Sciatic nerve (tissue), 2 donors: ENCODE results near the gene VSIR. TPM values are rescaled to one million over a fixed set of nuclear protein-coding genes. Genes with fewer than 3 reads are reported as not detected.

Experiments used
- ATAC-seq: fragments of 200-7000 bp; cut with Tn5 transposase; one replicate; pipeline ENCODE4 v1.9.1; 2020; ENCODE audit warnings: mild to moderate bottlenecking, moderate library complexity
- DNase-seq: peaks from one replicate; pipeline ENCODE4 v3.0.0-alpha.2; 2020; ENCODE audit warnings: low spot score
- intact Hi-C: fragments of 100-400 bp; cut with DNase I; formaldehyde crosslinking; loops from one replicate; pipeline ENCODE4 v1.14.2; 2022
- total RNA-seq: library from RNA; stranded (reverse); fragmentation: NEBNext Ultra II Directional; extraction: Animal tissue kit (Norgen Biotek cat#: 25700); gene quantifications from one replicate; pipeline ENCODE4 v1.2.1, GENCODE V29; 2021
- donor health status: DM: no; HTN: no; CAD: no.
- donor health status: DM: no; HTN: no; CAD: no.

Gene VSIR
- 171 TPM for total RNA-seq

DNA sequence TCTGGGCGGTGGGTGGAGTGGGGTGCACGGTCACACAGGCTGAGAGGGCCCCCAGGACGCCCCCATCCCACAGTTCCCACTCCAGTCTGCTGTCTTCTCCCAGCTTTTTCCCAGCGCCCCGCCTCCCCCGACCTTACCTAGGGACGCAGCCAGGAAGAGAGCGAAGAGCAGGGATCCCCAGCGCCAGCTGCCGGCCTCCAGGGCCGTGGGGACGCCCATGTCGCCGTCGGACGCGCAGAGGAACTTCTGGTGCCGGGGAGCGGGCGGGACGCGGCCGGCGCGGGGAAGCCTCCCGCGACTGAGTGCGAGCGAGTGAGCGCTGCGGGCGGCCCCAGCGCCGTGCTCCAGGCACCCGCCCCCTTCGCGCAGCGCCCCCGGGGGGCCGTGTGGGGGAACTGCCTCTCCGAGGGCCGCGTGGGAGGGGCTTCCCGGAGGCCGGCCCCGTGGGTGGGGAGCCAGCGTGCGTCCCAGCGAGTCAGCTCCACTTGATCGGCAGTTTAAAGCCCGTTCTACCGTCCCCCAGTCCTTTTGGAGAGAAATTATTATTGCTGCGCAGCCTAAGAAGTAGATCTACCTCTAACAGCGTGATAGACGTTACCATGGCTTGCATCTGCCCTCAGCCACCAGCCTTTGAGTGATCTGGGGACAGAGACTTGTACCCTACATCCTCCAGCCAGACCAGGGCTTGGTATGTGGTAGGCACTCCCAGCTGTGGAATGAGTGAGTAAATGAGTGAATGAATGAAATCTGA, at the start of gene VSIR:
Gene VSIR, minus strand, starts transcription at position 300 of the 751 bp plus-strand sequence. Its CDS starts 81 bp downstream, at position 219.
- peak; percentile 95 for DNase-seq
- intact Hi-C loops: loop anchor here (5.0 kb wide), 1 partner anchor 56 kb away; the partner anchor contains the start of gene C10orf105
- peak; percentile 83 for ATAC-seq

DNA sequence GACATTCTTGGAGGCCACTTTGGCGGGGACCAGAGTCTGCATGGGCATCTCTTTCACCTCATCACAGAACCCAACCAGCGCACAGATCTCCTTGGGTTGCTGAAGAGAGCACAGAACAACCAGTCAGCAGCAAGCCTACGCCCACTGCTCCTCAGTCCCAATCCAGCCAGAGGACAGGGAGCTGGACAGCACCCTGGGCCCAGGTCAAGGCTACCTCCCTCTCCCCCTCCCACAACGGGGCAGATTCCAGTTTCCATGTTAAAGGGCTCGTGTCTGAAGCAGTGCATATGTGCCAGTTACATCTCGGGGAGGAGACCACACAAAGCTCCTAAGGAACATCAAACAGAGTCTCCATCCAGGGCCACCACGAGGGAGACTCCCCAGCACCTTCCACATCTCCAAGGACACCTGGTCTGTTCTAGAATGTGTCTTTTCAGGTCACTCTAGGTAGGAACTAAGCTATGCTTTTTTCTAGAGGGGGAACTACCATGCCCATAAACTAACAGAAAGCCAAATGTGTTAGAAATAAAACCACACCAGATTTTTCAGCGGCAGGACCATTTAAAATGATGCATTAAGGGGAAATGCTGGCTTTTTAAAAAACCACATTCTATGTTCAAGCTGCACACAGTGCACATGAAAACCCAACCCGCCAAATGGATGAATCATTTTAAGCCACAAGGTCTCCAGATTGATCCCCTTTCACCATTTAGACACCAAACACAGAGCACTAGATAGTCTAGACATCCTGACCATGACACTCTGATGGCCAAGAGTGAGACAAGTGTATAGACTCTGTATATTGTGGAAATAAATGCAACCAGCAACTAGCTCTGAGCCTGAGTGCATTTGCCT, 48.8 kb upstream of the VSIR start:
- no peak for ATAC-seq
- intact Hi-C loops: no loop called here
- no peak for DNase-seq

DNA sequence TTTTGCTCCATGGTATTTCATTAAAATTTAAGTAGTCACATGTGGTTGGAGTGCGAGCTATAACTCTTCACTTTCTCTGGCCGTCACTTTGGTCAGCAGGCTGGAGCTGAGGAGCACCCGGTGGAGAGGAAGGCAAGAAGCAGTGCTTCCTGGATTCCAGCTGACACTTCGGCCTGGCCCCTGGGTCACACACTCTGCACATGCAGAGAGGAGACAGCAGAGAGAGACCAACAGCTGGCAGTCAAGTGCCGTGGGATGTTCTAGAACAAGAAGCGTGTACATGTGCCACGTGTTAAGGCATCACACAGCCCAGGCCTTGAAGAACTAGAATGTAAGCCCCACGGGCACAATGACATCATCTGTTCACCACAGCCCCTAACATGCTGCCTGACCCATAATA, 47.6 kb upstream of the VSIR start:
- DNase-seq: no peak
- no peak for ATAC-seq
- intact Hi-C loops: no loop called here

DNA sequence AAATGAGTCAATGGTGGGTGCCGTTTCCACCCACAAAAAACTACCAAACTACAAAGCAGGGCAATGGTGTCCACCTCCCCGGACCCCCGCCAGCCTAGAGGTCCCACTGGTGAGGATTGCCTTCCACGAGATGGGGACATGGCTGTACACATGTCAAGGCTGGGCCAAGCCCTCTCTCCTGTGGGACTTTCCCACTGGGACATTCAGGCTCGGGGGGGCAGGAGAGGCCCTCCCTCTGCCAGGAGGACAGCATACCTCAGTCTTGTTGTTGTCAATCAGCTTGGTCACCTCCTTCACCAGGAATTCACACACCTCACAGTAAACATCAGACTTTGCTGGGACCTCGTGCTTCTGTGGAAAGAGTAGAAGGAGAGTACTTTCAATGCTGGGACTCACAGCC, 46.7 kb upstream of the VSIR start:
- ATAC-seq (no peak), DNase-seq (no peak)
- intact Hi-C loops: no loop called here

DNA sequence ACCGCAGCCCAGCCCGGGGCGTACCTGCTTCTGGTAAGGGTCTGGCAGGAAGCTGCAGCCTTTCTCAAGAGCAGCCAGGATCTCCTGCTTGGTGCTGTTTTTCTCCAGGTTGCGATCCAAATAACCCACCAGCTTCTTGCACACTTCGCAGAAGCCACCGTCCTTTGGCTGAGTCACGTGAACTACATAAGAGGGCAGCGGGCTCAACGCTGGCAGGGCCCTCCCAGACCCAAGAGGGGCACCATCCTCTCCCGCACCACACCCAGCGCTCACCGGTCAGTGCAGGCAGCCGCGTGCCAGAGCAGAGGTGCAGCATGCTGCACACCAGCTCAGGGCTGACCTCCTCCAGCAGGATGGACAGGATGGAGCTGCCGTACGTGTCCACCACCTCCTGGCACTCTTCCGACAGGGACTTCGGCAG, 46.1 kb upstream of the VSIR start:
- intact Hi-C loops: no loop called here
- ATAC-seq: no peak
- DNase-seq: no peak

DNA sequence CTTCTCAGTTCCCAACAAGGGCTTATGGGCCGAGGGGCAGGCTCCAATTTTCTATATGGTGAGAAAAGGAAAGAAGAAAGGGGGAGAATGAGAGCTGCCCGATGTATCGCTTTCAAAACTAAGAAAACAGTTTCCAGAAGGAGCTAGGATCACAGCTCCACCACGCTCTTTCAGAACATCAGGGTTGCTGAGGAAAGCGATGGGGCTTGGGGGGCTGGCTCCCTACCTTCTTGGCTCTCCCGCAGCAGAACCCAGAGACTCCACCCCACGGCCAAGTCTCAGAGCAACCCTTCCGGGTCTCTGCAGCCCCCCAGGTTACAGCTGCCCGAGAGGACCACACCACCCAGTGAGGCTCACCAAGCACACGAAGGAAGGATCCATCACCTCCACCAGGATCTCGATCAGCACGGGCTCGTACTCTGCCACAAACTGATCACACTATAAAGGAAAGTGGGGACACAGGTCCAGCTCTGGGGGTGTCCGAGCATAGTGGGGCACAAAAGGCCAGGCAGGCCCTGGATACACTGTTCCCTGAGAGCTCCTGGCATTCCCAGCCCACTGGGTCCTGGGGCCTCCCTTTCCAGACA, 45.4 kb upstream of the VSIR start:
- DNase-seq (no peak), ATAC-seq (no peak)
- intact Hi-C loops: no loop called here

DNA sequence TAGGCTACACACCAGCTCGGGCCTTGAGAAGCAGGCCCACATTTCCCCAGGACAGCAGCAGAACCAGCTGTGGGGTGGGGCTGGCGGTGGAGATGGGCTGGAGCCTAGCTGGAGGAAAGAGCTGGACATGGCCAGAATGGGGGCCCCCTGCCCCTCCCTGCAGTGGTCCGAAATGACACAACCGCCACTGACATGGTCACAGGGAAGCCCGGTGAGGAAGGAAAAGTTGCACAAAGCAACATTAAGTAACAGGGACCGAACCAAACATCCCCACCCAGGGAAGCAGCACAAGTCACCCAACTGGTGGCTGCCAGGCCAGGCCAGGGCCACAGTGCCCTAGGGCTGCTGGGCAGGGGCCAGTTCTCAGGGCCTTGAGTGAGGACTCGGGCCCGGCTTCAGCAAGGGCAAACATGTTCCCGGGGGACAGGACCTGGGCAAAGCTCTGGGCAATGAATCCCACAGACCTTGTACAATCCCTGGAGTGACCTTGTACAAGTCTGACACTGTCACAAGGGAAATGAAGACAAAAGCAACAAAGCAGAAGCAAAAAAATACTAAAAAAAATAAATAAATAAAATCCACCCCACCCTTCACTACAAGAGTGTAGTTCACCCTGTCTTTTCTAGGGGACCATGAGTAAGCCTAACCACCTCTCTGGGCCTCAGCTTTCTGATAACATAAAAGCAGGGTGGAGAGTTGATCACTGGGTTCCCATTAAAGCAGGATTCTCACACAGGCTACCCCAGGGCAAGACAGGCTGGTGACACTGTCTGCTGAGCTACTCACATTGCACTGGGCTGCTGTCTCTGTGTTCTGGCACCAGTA, 44.7 kb upstream of the VSIR start:
- ATAC-seq: peak; percentile 63
- intact Hi-C loops: no loop called here
- no peak for DNase-seq

DNA sequence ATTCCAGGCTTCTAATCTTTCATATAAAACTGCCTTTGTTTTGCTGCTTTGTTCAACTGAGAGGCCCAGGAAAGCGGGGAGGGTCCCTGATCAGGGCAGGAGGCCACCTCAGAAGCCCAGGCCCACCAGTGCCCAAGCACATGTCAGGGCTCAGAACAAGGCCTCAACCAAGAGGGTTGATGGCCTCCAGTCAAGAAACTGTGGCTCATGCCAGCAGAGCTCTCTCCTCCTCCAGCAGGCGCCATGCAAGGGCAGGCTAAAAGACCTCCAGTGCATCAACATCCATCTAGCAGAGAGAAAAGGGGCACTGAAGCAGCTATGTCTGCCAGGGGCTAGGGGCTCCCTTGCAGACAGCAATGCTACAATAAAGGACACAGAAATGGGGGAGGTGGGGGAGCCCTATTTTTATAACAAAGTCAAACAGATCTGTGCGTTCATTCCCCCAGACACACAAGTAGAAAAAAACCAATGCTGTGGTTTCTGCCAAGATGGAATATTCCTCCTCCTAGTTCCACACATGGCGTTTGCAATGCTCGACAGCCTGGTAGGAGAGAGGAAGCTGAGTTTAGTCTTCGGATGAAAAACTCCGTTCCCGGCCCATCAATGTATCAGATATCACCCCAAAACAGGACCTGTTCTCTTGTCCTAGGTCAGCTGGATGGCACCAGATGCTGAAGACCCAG, 43.8 kb upstream of the VSIR start:
- intact Hi-C loops: no loop called here
- no peak for DNase-seq
- peak; percentile 2 for ATAC-seq

DNA sequence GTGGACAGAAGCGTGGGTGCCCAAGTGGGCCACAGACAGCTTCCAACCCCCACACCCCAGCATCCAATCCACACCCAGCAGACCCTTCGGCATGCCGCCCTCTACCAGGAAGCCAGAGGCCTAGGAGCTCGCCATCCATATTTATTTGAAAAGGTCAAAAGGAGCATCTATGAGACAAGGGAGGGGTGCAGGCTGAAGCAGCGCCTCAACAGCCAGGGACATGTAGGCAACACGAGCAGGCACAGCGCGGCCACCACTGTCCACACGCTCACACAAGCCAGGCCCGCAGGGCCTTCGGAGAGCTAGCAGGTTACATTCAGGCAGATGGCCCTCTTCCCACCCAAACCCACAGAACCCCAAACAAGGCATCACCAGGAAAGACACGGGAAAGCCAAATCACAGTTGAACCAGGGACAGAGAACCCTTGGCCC, 43.1 kb upstream of the VSIR start:
- DNase-seq: peak; percentile 49
- ATAC-seq: peak; percentile 67
- intact Hi-C loops: no loop called here

DNA sequence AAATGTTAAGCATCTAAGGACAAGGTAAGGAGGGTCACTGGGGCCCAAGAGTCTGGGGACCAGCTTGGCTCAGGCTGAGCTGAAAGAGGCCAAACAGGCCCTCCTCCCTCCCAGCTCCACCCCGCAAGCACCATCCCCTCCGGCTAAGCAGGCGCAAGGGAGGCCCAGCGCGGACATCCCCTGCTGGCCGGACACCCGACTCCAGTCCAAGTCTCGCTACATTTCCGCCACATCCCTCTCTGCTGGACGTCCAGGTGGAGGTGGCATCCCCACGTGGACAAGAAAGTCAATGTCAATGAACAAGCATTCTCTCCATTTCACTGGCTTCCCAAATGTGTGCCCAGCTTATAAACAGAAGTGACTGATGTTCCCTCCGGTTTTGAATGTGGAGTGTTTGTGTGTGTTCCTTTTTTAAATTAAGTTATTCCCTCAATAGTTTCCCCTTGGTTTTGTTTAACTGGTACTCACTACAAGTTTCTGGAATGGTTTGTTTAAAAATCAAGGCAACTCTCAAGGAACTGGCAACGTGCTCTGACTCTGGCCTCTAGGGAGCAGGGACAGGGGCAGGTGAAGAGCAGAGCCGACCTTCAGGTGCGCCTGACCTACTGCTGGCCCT, 42.3 kb upstream of the VSIR start:
- ATAC-seq: no peak
- DNase-seq: no peak
- intact Hi-C loops: no loop called here

DNA sequence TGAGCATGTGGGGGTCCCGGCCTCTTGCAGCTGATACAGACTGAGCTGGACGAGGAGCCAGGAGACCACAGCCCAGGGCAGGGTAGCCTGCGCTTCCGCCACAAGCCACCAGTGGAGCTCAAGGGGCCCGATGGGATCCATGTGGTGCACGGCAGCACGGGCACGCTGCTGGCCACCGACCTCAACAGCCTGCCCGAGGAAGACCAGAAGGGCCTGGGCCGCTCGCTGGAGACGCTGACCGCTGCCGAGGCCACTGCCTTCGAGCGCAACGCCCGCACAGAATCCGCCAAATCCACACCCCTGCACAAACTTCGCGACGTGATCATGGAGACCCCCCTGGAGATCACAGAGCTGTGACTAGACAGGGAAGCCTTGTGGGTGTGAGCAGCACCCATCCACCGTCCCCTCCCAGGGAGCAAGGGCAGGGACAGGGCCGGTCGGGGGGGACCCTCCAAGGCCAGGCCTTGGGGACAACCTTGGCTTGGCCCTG, 41.6 kb upstream of the VSIR start:
- intact Hi-C loops: no loop called here
- ATAC-seq: no peak
- no peak for DNase-seq

DNA sequence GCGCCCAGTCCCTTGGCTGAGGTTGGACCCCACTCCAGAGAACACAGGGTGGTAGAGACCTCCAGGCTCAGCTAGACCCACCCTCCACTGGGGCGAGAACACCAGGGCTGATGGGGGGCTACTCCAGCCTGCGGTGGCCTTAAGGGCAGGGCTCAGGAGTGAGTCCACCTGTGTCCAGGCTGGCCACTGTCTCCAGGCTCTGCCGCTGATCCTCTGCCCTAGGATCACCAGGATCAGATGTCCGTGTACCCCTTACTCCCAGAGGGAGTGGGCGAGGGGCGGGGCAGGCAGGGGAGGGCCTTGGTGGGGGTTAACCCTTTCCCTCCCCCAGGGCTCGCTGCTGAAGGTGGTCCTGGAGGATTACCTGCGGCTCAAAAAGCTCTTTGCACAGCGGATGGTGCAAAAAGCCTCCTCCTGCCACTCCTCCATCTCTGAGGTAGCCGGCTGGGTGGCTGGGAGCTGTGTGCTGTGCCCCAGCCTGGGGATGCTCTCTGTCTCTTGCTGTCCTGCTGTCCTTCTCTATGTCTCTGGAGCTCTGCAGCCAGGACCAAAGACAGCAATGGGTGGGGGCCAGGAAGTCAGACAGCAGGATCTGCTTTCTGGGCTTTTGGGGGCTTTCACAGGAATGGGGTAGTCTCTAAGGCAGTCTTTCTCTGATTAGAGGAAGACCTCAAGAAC, 39.7 kb upstream of the VSIR start:
- peak; percentile 55 for DNase-seq
- no peak for ATAC-seq
- intact Hi-C loops: no loop called here

DNA sequence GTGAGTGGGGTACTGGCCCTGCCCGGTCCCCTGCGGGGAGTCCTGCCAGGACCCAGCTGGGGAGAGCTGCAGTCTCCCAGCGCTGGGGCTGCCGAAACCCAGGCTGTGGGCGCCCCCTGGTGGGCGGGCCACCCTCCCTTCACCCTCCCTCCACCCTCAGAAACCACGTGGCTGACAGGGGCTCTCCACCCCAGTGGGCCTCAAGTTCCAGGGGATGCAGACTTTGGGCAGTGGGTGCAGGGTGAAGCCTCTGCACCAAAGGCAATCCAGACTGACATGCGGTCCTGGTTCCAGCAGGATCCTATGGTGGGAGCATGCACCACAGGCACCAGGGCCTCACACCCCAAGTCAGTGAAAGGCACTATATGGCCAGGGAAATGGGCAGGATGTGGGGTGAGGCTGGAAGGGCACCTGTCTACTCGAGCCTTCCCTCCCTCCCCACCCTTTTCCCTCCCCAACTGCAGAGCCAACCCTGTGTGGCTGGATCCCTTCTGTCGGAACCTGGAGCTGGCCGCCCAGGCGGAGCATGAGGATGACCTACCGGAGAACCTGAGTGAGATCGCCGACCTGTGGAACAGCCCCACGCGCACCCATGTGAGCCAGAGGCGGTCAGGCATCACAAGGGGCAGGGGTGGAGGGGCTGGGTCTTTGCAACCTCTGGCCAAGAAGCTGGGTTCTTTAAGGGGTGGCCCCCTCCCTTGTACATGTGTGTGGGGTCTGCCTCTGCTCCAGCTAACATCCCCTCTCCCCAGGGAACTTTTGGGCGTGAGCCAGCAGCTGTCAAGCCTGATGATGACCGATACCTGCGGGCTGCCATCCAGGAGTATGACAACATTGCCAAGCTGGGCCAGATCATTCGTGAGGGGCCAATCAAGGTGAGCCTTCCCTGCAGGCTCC, 38.9 kb upstream of the VSIR start:
- ATAC-seq: peak; percentile 83
- intact Hi-C loops: no loop called here
- peak; percentile 85 for DNase-seq

DNA sequence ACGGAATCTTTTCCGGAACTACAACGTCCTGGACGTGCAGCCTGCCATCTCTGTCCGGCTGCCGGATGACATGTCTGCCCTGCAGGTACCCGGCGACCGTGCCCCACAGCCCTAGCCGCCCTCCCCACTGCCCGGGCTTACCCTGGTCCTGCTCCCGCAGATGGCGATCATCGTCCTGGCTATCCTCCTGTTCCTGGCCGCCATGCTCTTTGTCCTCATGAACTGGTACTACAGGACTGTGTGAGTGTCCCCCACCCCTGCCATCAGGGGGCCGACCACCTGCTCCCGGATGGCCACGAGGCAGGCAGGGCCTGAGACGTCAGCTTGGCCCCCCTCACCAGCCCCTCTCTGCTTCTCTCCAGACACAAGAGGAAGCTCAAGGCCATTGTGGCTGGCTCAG, 38.0 kb upstream of the VSIR start:
- ATAC-seq (no peak), DNase-seq (peak; percentile 58)
- intact Hi-C loops: no loop called here

DNA sequence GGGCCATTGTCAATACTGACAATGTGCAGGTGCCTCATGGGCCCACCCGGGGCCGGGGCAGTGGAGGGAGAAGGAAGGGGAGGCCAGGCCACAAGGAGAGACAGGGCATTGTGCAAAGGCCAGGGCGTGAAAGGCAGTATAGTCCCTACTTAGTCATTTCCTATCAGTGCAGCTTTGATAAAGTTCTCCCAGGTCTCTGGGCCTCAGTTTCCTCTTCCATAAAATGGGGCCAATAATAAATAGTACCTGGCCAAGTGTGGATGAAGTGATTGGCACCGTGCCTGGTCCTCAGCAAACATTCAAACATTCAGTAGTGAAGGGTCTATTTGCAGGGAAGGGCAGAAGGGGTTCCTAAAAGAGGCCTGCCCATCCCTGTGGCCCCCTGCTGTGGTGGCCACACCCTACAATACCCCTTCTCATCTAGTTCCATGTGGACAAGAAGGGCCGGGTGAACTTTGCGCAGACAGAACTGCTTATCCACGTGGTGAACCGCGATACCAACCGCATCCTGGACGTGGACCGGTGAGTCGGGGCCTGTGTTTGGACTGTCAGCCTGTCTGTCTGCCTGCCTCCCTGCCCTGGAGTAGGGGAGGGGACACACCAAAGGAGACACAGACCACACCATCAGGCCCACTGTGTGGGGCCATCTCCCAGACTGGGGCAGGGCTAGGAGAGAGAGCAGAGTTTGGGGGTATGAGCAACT, 36.9 kb upstream of the VSIR start:
- DNase-seq (no peak), ATAC-seq (no peak)
- intact Hi-C loops: no loop called here

DNA sequence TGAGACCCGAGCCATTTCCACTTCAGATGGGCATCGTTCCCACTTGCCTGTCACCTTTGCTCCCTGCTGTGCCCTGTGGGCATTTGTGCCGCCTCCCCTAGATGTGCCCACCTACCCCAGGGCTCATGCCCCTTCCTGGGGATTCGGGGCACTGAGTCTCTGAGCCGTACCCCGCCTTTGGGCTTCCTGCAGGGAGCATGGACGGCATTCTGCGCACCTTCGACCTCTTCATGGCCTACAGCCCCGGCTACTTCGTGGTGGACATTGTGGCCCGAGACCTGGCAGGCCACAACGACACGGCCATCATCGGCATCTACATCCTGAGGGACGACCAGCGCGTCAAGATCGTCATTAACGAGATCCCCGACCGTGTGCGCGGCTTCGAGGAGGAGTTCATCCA, 36.3 kb upstream of the VSIR start:
- intact Hi-C loops: no loop called here
- DNase-seq: no peak
- ATAC-seq: no peak
